HUES48 (cell line): ENCODE measurements around the gene TRPC4.
A peak's percentile ranks its signal among the peaks of the same experiment; 100 is the strongest.
"Not testable (repeated sequence)": the region's sequence is repeated elsewhere in the genome, so short reads cannot be mapped to it uniquely, and the experiment has no call there.

Experiments
- H3K27ac ChIP-seq: one replicate; pipeline ENCODE4 v1.7.0; 2013; ENCODE audit warnings: low read depth, low read length, inconsistent platforms
- H3K27me3 ChIP-seq: 2 replicates; pipeline ENCODE4 v1.6.1; 2013; ENCODE audit warnings: mild to moderate bottlenecking, low read length; ENCODE audit not compliant: control insufficient read depth, insufficient read depth
- H3K36me3 ChIP-seq: 2 replicates; pipeline ENCODE4 v1.6.1; 2013; ENCODE audit warnings: low read length; ENCODE audit not compliant: control insufficient read depth, insufficient read depth
- H3K4me1 ChIP-seq: 2 replicates; pipeline ENCODE4 v1.6.1; 2013; ENCODE audit warnings: mild to moderate bottlenecking, low read length; ENCODE audit not compliant: control insufficient read depth, insufficient read depth
- H3K4me3 ChIP-seq: 2 replicates; pipeline ENCODE4 v1.5.1; 2013; ENCODE audit warnings: mild to moderate bottlenecking, low read depth, low read length
- H3K9ac ChIP-seq: 2 replicates; pipeline ENCODE4 v1.6.1; 2013; ENCODE audit warnings: mild to moderate bottlenecking, low read depth, low read length, moderate library complexity
- H3K9me3 ChIP-seq: 2 replicates; pipeline ENCODE4 v1.6.1; 2013; ENCODE audit warnings: low read length; ENCODE audit not compliant: control insufficient read depth, insufficient read depth

The TRPC4 gene

DNA sequence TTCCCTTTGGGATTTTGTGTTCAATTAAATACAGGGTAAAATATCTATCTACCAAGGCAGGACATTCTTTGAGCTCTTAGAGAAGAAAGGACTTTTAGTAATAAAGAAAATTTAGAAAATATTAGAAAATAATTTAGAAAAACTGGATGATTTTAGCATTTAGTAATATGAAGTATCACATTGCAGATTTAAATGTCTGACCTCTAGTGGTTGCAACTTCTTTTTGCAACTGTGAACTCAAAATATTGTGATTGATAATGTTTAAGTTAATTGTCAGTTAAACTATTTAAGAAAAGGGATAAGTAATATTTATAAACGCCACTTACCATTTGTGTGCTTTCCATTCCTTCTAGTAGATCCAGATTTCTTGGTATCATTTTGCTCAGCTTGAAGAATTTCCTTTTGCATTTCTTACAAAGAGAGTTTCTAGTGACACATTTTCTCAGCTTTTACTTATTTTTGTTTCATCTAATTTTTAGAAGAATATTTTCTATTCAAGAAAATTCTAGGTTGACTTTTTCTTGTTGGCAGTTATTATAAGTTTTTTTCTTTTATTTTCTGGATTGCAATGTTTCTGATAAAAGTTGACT is 260.7 kb downstream of the TRPC4 start:
- Histone ChIP-seq H3K27ac (no peak overlapping the region), H3K4me3 (no peak overlapping the region)

DNA sequence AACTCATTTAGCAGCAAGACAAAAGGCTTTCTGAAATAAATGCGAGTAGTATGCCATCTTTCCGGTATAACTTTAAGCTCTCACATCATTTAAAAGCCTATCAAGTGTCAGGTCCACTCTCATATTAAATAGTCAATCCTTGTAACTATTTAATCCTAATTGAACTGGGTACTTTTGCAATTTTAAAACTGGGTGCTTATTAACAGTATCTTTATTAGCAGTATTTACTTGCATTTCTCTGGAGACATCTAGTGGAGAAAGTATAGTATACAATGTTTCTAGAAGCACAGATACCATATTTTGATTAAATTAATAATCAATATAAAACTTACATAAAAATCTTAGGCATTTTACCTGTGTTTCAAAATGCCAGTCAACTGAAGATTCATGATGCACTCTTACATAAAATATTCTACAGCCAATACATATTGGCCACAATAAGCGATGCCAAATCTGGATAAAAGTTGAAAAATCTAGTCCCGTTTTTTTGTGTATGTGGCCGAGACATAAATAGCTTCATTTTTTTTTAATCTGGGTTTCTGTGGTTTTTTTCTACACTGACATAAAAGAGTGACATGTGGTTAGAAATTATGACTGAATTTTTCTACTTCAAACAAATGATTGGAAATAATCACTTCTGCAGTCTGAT is 266.7 kb downstream of the TRPC4 start:
- H3K4me3 ChIP-seq, result no peak overlapping the region
- peaks cover 25% of the 10 kb centered on the region for H3K4me1 ChIP-seq
- H3K27ac ChIP-seq, result no peak overlapping the region
- H3K9ac ChIP-seq, result no peak overlapping the region
- no peaks in the 10 kb centered on the region for H3K9me3 ChIP-seq
- no peaks in the 10 kb centered on the region for H3K36me3 ChIP-seq
- H3K27me3 ChIP-seq, result no peaks in the 10 kb centered on the region

More for the DNA sequence above, 260.7 kb downstream of the TRPC4 start:
- Histone ChIP-seq H3K9ac (no peak overlapping the region), H3K9me3 (no peaks in the 10 kb centered on the region), H3K36me3 (no peaks in the 10 kb centered on the region), H3K4me1 (0 out of 2 replicates have a peak, but pooled peaks cover 4% of the 10 kb centered on the region), H3K27me3 (no peaks in the 10 kb centered on the region)

DNA sequence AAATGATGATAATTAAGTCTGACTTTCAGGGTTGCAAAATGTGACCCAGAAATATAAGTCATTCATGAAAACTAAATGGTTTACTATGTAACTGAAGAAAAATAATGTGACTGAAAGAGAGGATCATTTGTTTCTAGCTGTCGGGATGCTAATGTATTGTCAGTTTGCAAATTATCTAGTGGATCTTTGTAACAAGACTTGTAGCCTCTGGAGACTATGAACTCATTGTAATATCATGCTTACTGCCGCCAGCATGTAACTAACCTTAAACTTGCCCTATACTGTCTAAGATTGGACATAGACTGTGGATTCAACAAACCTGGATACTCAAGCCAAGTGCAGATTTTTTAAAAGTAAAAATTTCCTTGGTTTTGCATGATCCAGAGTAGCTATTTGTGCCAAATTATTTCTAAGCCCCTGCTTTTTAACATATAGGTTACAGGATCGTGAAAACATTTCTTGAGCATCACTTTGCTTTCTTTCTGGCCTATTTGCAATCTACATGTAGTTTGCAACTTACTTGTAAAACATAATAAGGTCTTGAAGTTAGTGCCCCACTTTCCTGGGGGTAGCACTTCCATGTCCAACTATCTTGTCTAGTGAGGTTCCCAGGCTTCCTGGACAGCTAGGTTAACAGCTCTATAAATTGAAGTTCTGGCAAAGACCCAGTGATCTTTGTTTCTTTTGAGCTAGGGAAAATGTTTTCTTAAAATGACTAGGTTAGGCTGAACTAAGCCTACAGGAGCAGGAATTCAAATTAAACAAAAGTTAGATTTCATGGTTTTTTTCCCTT is 267.7 kb downstream of the TRPC4 start:
- H3K27me3 ChIP-seq, result no peaks in the 10 kb centered on the region
- H3K36me3 ChIP-seq, result no peaks in the 10 kb centered on the region
- no peak overlapping the region for H3K9ac ChIP-seq
- no peak overlapping the region for H3K27ac ChIP-seq
- peaks cover 31% of the 10 kb centered on the region for H3K4me1 ChIP-seq
- no peak overlapping the region for H3K4me3 ChIP-seq
- no peaks in the 10 kb centered on the region for H3K9me3 ChIP-seq

DNA sequence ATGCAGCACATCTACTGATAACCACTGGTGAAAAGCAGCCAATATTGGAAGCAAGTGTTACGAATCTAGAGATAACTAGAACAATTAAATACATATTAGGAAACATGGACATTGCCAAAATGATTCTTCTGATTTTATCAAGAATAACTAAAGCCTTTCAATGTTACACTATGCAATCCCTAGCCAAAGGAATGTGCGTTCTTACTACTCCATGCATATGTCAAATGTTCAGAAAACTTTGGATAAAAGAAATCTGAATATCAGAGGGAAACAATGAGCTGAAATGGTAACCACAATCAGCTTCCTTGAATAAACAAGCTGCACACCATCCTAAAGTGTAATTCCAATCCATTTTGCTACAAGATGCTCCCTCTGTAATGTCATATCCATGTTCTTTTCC is 270.1 kb downstream of the TRPC4 start:
- Histone ChIP-seq H3K9me3 (no peaks in the 10 kb centered on the region), H3K36me3 (no peaks in the 10 kb centered on the region), H3K4me3 (no peak overlapping the region), H3K4me1 (peaks cover 42% of the 10 kb centered on the region), H3K27ac (no peak overlapping the region), H3K27me3 (no peaks in the 10 kb centered on the region), H3K9ac (no peak overlapping the region)

DNA sequence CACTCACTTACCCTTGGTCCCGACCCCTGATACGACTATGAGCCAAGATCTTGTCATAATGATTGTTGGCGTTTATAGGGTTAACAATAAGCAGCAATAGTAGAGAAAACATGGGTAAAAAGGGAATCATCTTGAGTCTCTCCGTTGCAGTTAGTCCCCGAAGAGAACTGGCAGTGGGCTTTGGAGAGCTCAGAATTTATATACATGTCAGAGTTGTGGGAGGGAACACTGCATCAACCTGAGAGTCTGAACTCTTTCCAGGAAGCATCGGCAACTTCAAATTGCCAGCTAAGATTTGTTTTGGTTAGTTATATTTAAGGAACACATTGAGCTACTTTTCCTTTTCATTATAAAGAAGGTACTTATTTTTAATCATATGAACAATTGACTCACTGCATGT is 271.0 kb downstream of the TRPC4 start, which contains the start of gene POSTN:
Gene POSTN, minus strand, starts transcription at position 172 of the 400 bp plus-strand sequence. Its CDS starts 42 bp downstream, at position 130.
- no peak within 1 kb of the TSS for H3K27ac ChIP-seq
- H3K4me1 ChIP-seq, result peaks cover 50% of the 10 kb centered on the region
- no peaks in the 10 kb centered on the region for H3K36me3 ChIP-seq
- no peak within 1 kb of the TSS for H3K9ac ChIP-seq
- no peaks in the 10 kb centered on the region for H3K9me3 ChIP-seq
- no peaks in the 10 kb centered on the region for H3K27me3 ChIP-seq
- H3K4me3 ChIP-seq, result no peak within 1 kb of the TSS; the same call in 1 of the 2 replicates

DNA sequence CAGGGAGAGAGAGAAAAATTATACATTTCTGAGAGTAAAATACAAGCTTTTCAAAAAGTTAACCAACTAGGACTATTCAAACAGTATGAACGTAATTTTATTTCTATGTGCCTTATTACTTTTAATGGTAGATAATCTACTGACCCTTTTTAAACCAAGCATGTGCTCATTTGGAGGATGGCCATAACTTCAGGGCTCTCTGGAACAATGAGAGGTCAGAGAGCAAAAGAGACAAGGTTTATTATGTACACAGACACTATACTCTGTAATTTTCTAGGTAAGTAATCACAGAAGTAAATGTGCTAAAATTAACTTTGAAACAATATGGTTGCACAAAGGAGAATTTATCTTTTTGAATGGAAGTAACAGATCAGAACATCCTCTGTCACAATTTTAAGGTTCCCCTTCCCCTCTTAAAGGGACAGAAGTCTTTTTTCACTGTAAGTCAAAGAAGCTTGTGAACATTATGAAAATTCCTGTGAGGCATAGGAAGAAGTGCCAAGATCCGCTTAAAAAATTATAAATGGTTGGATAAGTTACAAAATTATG is 272.0 kb downstream of the TRPC4 start:
- H3K36me3 ChIP-seq, result no peaks in the 10 kb centered on the region
- peaks cover 50% of the 10 kb centered on the region for H3K4me1 ChIP-seq
- no peak overlapping the region for H3K27ac ChIP-seq
- H3K4me3 ChIP-seq, result no peak overlapping the region; the same call in 1 of the 2 replicates
- no peaks in the 10 kb centered on the region for H3K9me3 ChIP-seq
- H3K9ac ChIP-seq, result no peak overlapping the region
- no peaks in the 10 kb centered on the region for H3K27me3 ChIP-seq

DNA sequence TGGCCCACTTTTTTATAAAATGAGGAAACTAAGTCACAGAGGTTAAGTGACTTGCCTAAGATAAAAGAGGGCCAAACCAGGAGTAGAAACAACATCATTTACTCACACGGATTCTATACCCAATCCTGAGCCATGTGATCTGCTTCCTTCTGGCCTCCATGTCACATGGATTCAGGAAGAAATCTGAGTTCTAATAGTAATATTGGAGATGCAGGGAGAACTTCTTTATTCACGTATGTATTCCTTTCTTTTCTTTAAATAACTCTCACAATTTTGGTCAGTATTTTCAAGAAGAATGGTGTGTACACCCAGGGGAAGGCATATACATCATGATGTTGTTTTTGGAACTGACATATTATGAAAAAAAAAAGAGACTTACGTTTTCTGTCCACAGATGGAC is 272.8 kb downstream of the TRPC4 start:
- Histone ChIP-seq H3K9me3 (no peaks in the 10 kb centered on the region), H3K4me3 (no peak overlapping the region)

DNA sequence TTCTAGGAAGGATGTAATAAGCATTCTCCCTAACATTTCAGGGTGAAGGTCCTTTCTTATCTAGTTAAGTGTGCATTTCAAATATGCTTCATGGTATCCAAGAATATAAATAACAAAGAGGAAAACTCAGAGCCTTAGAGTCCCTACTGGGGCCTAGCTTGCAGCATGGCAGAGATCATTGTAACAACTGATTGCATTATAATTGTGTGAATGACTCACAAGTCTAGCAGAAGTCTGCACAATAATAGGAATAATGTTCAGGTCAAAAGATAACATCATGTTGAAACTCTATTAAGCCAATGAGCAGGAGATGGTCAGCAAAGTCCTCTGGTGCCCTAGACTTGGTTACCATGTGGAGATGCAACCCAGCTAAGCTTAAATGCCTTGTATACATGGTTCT is 274.4 kb downstream of the TRPC4 start:
- Histone ChIP-seq H3K36me3 (no peaks in the 10 kb centered on the region), H3K9me3 (no peaks in the 10 kb centered on the region), H3K9ac (no peak overlapping the region), H3K4me1 (peaks cover 34% of the 10 kb centered on the region), H3K27me3 (no peaks in the 10 kb centered on the region), H3K27ac (peak overlapping the region; percentile 84), H3K4me3 (peak overlapping the region; percentile 20; the same call in 1 of the 2 replicates)

More for the DNA sequence above, 272.8 kb downstream of the TRPC4 start:
- Histone ChIP-seq H3K27ac (no peak overlapping the region), H3K27me3 (no peaks in the 10 kb centered on the region), H3K4me1 (peaks cover 42% of the 10 kb centered on the region), H3K9ac (no peak overlapping the region), H3K36me3 (no peaks in the 10 kb centered on the region)

DNA sequence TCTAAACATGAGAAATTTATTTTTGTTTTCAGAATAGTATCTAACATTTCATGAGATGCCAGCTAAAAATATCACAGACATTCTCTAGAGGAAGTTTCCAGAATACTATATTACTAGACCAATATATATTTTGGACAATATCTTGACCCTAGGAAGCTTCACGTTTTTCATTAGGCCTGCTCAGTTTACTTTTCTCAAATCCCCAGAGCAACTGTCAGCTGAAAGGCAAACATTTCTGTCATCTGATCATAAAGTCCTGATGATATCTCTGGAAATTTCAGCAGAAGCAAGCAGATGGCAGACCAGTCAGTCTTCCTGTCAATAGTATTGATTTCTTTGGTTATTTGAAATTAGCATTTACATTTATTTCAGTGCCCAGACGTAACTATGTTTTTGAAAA is 275.0 kb downstream of the TRPC4 start:
- Histone ChIP-seq H3K4me1 (peaks cover 34% of the 10 kb centered on the region), H3K36me3 (no peaks in the 10 kb centered on the region), H3K27ac (peak overlapping the region; percentile 84), H3K27me3 (no peaks in the 10 kb centered on the region), H3K9me3 (no peaks in the 10 kb centered on the region), H3K4me3 (no peak overlapping the region), H3K9ac (no peak overlapping the region)

DNA sequence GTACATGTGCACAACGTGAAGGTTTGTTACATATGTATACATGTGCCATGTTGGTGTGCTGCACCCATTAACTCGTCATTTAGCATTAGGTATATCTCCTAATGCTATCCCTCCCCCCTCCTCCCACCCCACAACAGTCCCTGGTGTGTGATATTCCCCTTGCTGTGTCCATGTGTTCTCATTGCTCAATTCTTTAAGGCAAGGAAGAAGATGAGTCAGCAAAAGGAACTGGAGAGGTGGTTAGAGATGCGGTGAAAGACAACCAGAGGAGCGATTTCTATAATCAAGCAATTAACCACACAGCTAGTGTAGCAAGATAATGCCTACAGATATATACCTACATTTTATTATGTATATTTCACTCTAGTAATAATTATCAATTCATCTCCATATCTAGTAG is 280.2 kb downstream of the TRPC4 start:
- not testable (repeated sequence) for H3K27me3 ChIP-seq, H3K9ac ChIP-seq, H3K4me3 ChIP-seq, H3K4me1 ChIP-seq, H3K27ac ChIP-seq, H3K36me3 ChIP-seq, H3K9me3 ChIP-seq

DNA sequence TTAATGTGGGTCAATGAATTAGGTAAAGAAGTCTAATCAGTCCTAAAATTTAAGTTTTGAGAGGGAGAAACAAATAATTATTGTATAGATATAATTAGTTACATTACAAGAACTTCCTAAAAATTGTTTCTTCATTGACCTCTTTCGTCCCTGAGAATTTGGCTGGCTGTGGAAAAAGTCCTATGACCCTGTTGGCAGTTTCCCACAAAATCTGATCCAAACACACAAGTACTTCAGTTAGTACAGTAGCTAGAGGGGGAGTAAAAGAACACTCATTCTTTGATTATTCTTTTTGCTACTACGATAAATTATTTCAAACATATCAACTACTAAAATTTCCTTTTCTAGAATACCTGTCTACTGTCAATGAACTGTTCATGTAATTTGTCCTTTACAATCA is 282.3 kb downstream of the TRPC4 start:
- H3K27ac ChIP-seq, result no peak overlapping the region
- no peaks in the 10 kb centered on the region for H3K9me3 ChIP-seq
- no peak overlapping the region for H3K9ac ChIP-seq
- no peaks in the 10 kb centered on the region for H3K36me3 ChIP-seq
- H3K27me3 ChIP-seq, result no peaks in the 10 kb centered on the region
- no peaks in the 10 kb centered on the region for H3K4me1 ChIP-seq
- no peak overlapping the region for H3K4me3 ChIP-seq
